ENCODE data around the gene LRRC51. TPM values are rescaled to one million over a fixed set of nuclear protein-coding genes. Genes with fewer than 3 reads are reported as not detected.

The LRRC51 gene
- total RNA-seq, 1 experiment from 2014 or later: 19.6 TPM

DNA sequence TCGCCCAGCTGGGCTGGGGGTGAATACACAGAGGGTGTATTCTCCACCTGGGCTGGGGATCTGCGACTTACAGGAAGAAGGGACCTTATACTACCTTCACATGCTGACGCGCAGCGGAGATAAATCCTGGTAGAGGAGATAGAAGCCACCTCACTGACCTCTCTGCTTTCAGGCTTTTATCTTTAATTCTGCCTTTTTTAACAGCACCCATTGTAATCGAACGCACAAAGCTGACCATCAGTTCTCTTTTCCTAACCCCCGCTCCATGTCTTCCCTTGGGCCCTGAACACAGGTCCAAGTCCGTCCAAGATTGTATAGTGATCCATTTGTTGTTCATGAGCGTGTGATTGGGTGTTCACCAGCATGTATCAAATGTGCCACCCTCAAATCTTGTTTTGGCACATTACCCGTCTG, 23.1 kb downstream of the LRRC51 start:
- Histone ChIP-seq H3K4me3 (peak overlapping the region; percentile 42; the same call in 1 of the 2 replicates), H3K4me1 (replicated peaks; ENCODE audit: insufficient read depth) (peaks cover 13% of the 10 kb centered on the region), H3K27me3 (ENCODE audit: insufficient read depth, low read depth) (no peaks in the 10 kb centered on the region), H3K9me2 (ENCODE audit: insufficient read depth) (no peaks in the 10 kb centered on the region), H3K79me2 (ENCODE audit: low read depth) (peaks cover 38% of the 10 kb centered on the region), H3F3A (ENCODE audit: insufficient read depth, low read depth) (peaks cover 15% of the 10 kb centered on the region; the same call in 1 of the 2 replicates), H3K27ac (peak overlapping the region; percentile 62), H4K20me1 (ENCODE audit: insufficient read depth) (no peaks in the 10 kb centered on the region), H3K9me3 (ENCODE audit: insufficient read depth, low read depth) (no peaks in the 10 kb centered on the region), H3K36me3 (ENCODE audit: low read depth) (no peaks in the 10 kb centered on the region), H3K4me2 (peak overlapping the region; percentile 74), H2AFZ (peak overlapping the region; percentile 82)
- no peak for DNase-seq
- TF ChIP-seq, protein P1, sequence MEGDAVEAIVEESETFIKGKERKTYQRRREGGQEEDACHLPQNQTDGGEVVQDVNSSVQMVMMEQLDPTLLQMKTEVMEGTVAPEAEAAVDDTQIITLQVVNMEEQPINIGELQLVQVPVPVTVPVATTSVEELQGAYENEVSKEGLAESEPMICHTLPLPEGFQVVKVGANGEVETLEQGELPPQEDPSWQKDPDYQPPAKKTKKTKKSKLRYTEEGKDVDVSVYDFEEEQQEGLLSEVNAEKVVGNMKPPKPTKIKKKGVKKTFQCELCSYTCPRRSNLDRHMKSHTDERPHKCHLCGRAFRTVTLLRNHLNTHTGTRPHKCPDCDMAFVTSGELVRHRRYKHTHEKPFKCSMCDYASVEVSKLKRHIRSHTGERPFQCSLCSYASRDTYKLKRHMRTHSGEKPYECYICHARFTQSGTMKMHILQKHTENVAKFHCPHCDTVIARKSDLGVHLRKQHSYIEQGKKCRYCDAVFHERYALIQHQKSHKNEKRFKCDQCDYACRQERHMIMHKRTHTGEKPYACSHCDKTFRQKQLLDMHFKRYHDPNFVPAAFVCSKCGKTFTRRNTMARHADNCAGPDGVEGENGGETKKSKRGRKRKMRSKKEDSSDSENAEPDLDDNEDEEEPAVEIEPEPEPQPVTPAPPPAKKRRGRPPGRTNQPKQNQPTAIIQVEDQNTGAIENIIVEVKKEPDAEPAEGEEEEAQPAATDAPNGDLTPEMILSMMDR (conservative IDR thresholded peaks at IDR 0.05): 0 out of 2 replicates have a peak, but pooled peaks have one; percentile 11
- no peak for TF ChIP-seq EZH2 (IDR thresholded peaks at IDR 0.05; ENCODE audit: low read depth)
- POLR2A ChIA-PET (ENCODE audit: unreplicated experiment): no interaction called here
- CTCF ChIA-PET: no interaction called here
- TSS peak; percentile 98 for BruUV-seq (replicated peaks)
- intact Hi-C loops (cut with micrococcal nuclease; ENCODE audit: unreplicated experiment): loop anchor here (1.0 to 5.0 kb wide), 3 partner anchors 9 to 79 kb away; partner anchors contain the start of gene ANAPC15

DNA sequence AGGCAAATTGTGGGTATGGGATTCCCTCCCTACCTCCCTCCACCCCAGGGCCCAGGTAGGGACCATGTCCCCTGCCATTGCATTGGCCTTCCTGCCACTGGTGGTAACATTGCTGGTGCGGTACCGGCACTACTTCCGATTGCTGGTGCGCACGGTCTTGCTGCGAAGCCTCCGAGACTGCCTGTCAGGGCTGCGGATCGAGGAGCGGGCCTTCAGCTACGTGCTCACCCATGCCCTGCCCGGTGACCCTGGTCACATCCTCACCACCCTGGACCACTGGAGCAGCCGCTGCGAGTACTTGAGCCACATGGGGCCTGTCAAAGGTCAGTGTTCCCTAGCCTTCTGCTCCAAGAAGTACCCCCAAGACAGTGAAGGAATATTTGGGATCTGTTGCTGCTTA, 25.2 kb downstream of the LRRC51 start, which contains the start of gene TOMT:
Gene TOMT (plus strand): TSS at position 37 of the 400 bp plus-strand sequence. CDS start 28 bp downstream, at position 65.
- CTCF ChIA-PET: no interaction called here
- DNase-seq: no peak
- no peaks in the 10 kb centered on the region for H3K9me2 ChIP-seq (ENCODE audit: insufficient read depth)
- H3K27ac ChIP-seq: no peak within 1 kb of the TSS
- H3K79me2 ChIP-seq (ENCODE audit: low read depth): peaks cover 21% of the 10 kb centered on the region
- TF ChIP-seq, protein P1 (conservative IDR thresholded peaks at IDR 0.05): no peak
- TF ChIP-seq EZH2 (IDR thresholded peaks at IDR 0.05; ENCODE audit: low read depth): no peak
- no peaks in the 10 kb centered on the region for H3K9me3 ChIP-seq (ENCODE audit: insufficient read depth, low read depth)
- no peak within 1 kb of the TSS for H3K4me2 ChIP-seq
- no TSS peak for BruUV-seq (replicated peaks)
- H2AFZ ChIP-seq: no peak within 1 kb of the TSS
- POLR2A ChIA-PET (ENCODE audit: unreplicated experiment): no interaction called here
- no peaks in the 10 kb centered on the region for H3K36me3 ChIP-seq (ENCODE audit: low read depth)
- peaks cover 15% of the 10 kb centered on the region; the same call in 1 of the 2 replicates for H3F3A ChIP-seq (ENCODE audit: insufficient read depth, low read depth)
- no peak within 1 kb of the TSS for H3K4me3 ChIP-seq
- peaks cover 13% of the 10 kb centered on the region for H3K4me1 ChIP-seq (replicated peaks; ENCODE audit: insufficient read depth)
- intact Hi-C loops (cut with micrococcal nuclease; ENCODE audit: unreplicated experiment): no loop called here
- H3K27me3 ChIP-seq (ENCODE audit: insufficient read depth, low read depth): no peaks in the 10 kb centered on the region
- no peaks in the 10 kb centered on the region for H4K20me1 ChIP-seq (ENCODE audit: insufficient read depth)

DNA sequence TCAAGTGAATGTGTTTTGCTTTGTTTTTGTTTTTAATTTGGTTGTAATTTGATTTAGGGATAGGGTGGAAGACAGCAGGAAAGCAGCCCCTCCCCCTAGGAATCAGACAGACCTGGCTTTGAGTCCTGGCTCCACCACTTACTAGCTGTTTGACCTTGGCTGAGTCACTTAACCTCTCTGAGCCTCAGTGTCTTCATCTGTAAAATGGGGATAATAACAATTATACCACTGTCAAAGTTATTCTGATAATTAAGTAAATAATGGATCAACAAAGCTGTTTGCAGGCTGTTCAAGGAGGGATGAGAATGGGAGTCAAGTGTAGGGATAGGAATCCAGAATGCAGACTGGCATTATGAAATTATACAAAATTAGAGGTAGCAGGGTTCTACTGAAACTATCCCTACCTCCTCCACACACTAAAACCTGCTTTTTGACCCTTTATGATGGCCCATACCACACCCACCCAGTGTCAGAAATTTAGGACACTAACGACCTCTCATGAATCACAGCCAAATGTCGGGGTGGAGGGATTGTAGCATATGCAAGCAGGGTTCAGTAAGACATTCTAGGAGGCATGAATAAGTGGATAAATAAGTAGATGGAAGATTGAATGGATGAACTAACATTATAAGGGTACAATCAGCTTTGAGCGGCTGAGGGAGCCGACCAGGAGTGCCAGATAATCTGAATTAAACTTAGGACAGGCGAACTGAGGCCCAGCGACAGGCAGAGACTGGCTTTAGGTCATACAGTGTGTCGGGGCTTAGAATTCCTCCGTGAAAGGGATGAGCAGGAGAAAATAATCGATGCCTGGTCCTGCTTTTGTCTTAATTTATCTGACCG, 30.9 kb downstream of the LRRC51 start:
- CTCF ChIA-PET: no interaction called here
- Histone ChIP-seq H3K79me2 (ENCODE audit: low read depth) (0 out of 2 replicates have a peak, but pooled peaks cover 4% of the 10 kb centered on the region), H3K27me3 (ENCODE audit: insufficient read depth, low read depth) (no peaks in the 10 kb centered on the region), H3K27ac (peak overlapping the region; percentile 70), H3K4me1 (replicated peaks; ENCODE audit: insufficient read depth) (peaks cover 14% of the 10 kb centered on the region), H3K4me3 (peak overlapping the region; percentile 56), H3K4me2 (peak overlapping the region; percentile 92), H4K20me1 (ENCODE audit: insufficient read depth) (no peaks in the 10 kb centered on the region), H3K9me3 (ENCODE audit: insufficient read depth, low read depth) (no peaks in the 10 kb centered on the region), H3K9me2 (ENCODE audit: insufficient read depth) (no peaks in the 10 kb centered on the region), H3F3A (ENCODE audit: insufficient read depth, low read depth) (peaks cover 10% of the 10 kb centered on the region; the same call in 1 of the 2 replicates), H3K36me3 (ENCODE audit: low read depth) (no peaks in the 10 kb centered on the region), H2AFZ (peak overlapping the region; percentile 63)
- intact Hi-C loops (cut with micrococcal nuclease; ENCODE audit: unreplicated experiment): loop anchor here (1.0 kb wide), 5 partner anchors 8 to 303 kb away; partner anchors contain the start of genes LAMTOR1, LRRC51 and NUMA1
- DNase-seq: no peak
- POLR2A ChIA-PET (ENCODE audit: unreplicated experiment): interaction anchor here (0.6 to 0.7 kb wide), 3 partner anchors 72 to 324 kb away, joined by 4 to 6 read pairs (median 5); no protein-coding TSS in a partner anchor
- BruUV-seq (replicated peaks): TSS peak; percentile 79
- TF ChIP-seq, protein P1 (conservative IDR thresholded peaks at IDR 0.05): no peak
- no peak for TF ChIP-seq EZH2 (IDR thresholded peaks at IDR 0.05; ENCODE audit: low read depth)

Measured in PC-9 (cell line).